PC-3 (cell line): ENCODE data around the gene PDZK1IP1.

ENCODE experiments used
- CTCF ChIP-seq: fragments of 300-600 bp; sonication (generic); conservative IDR thresholded peaks from 2 replicates; pipeline ENCODE4 v1.5.1; 2017; ENCODE audit warnings: antibody characterized with exemption, low read depth, mild to moderate bottlenecking, low read length
- EZH2 ChIP-seq: fragments of 300-600 bp; sonication (generic); IDR thresholded peaks from one replicate; pipeline ENCODE4 v1.6.1; 2017; ENCODE audit warnings: antibody characterized with exemption, mild to moderate bottlenecking, low read length; ENCODE audit not compliant: unreplicated experiment

GRCh38 chr1:47137198-47137597 lies 52.6 kb downstream of the PDZK1IP1 start, which contains the start of gene CYP4A22:
- no peak for TF ChIP-seq CTCF
- no peak for TF ChIP-seq EZH2
